PC-3 (cell line): ENCODE measurements around the gene NEBL. TPM values are rescaled to one million over a fixed set of nuclear protein-coding genes. Genes with fewer than 3 reads are reported as not detected.

ENCODE experiments used
- ATAC-seq: fragments of 200-7000 bp; cut with Tn5 transposase; 2 replicates; pipeline ENCODE4 v1.9.1; 2020; ENCODE audit warnings: mild to moderate bottlenecking, moderate library complexity
- BruUV-seq: library from RNA; stranded (reverse); fragments of 400-500 nt; replicated peaks from 2 replicates; lab custom pipeline; 2021; lab: Mats Ljungman, UMichigan
- CTCF ChIA-PET: fragments of 300-600 bp; sonication (Branson Sonifier 250); formaldehyde crosslinking; loops from one replicate; lab custom pipeline; 2022; ENCODE audit warnings: antibody characterized with exemption; lab: Charles Lee
- POLR2A ChIA-PET: fragments of 300-600 bp; sonication (Branson Sonifier 250); formaldehyde crosslinking; loops from one replicate; lab custom pipeline; 2022; ENCODE audit warnings: antibody characterized with exemption; ENCODE audit not compliant: unreplicated experiment; lab: Charles Lee
- DNase-seq: peaks from one replicate; pipeline ENCODE4 v3.0.0-alpha.2; 2015
- H2AFZ ChIP-seq: fragments of 300-600 bp; sonication (generic); 2 replicates; pipeline ENCODE4 v1.6.0; 2016; ENCODE audit warnings: antibody characterized with exemption, low read length
- H3F3A ChIP-seq: fragments of 300-600 bp; sonication (generic); one replicate; pipeline ENCODE4 v1.6.0; 2017; ENCODE audit warnings: antibody characterized with exemption, low read length, control low read depth, mild to moderate bottlenecking; ENCODE audit not compliant: unreplicated experiment
- H3K27ac ChIP-seq: fragments of 300-600 bp; sonication (generic); 2 replicates; pipeline ENCODE4 v1.5.1; 2016; ENCODE audit warnings: mild to moderate bottlenecking, low read length
- H3K27me3 ChIP-seq: fragments of 300-600 bp; sonication (generic); 2 replicates; pipeline ENCODE4 v1.6.1; 2016; ENCODE audit warnings: low read length, mixed read lengths
- H3K36me3 ChIP-seq: fragments of 300-600 bp; sonication (generic); 2 replicates; pipeline ENCODE4 v1.6.1; 2016; ENCODE audit warnings: low read depth, mixed run types, low read length, mixed read lengths
- H3K4me1 ChIP-seq: fragments of 300-600 bp; sonication (generic); 2 replicates; pipeline ENCODE4 v1.5.1; 2016; ENCODE audit warnings: low read length; ENCODE audit not compliant: insufficient read depth
- H3K4me2 ChIP-seq: fragments of 300-600 bp; sonication (generic); 2 replicates; pipeline ENCODE4 v1.6.0; 2016; ENCODE audit warnings: low read length
- H3K4me3 ChIP-seq: fragments of 300-600 bp; sonication (generic); 2 replicates; pipeline ENCODE4 v1.5.1; 2016; ENCODE audit warnings: mild to moderate bottlenecking, low read length, mixed read lengths
- H3K79me2 ChIP-seq: fragments of 300-600 bp; sonication (generic); 2 replicates; pipeline ENCODE4 v1.6.1; 2017; ENCODE audit warnings: low read length, mixed read lengths
- H3K9ac ChIP-seq: fragments of 300-600 bp; sonication (generic); 2 replicates; pipeline ENCODE4 v1.6.0; 2016; ENCODE audit warnings: mild to moderate bottlenecking, low read length
- H3K9me2 ChIP-seq: fragments of 300-600 bp; sonication (generic); replicated peaks from 2 replicates; pipeline ENCODE4 v1.6.1; 2016; ENCODE audit warnings: mixed run types, low read length, mixed read lengths
- H3K9me3 ChIP-seq: fragments of 300-600 bp; sonication (generic); 2 replicates; pipeline ENCODE4 v1.6.1; 2016; ENCODE audit warnings: low read length, mixed read lengths
- H4K20me1 ChIP-seq: fragments of 300-600 bp; sonication (generic); 2 replicates; pipeline ENCODE4 v1.6.1; 2016; ENCODE audit warnings: low read length, mixed read lengths
- CTCF ChIP-seq: fragments of 300-600 bp; sonication (generic); conservative IDR thresholded peaks from 2 replicates; pipeline ENCODE4 v1.5.1; 2017; ENCODE audit warnings: antibody characterized with exemption, low read depth, mild to moderate bottlenecking, low read length
- EZH2 ChIP-seq: fragments of 300-600 bp; sonication (generic); IDR thresholded peaks from one replicate; pipeline ENCODE4 v1.6.1; 2017; ENCODE audit warnings: antibody characterized with exemption, mild to moderate bottlenecking, low read length; ENCODE audit not compliant: unreplicated experiment
- EZH2phosphoT487 ChIP-seq: fragments of 300-600 bp; sonication (generic); IDR thresholded peaks from 2 replicates; pipeline ENCODE4 v1.6.1; 2018; ENCODE audit warnings: mild to moderate bottlenecking, antibody characterized with exemption, low read length, borderline replicate concordance
- intact Hi-C: fragments of 100-400 bp; cut with micrococcal nuclease; formaldehyde crosslinking; loops from 2 replicates; pipeline ENCODE4 v1.9.0; 2023
- total RNA-seq: library from RNA; depleted of rRNA; stranded (reverse); fragments of >200 nt; gene quantifications from 2 replicates; pipeline ENCODE4 v1.2.3, GENCODE V29; 2014

The NEBL gene
- total RNA-seq, 1 experiment from 2014 or later = 14.7 TPM

DNA sequence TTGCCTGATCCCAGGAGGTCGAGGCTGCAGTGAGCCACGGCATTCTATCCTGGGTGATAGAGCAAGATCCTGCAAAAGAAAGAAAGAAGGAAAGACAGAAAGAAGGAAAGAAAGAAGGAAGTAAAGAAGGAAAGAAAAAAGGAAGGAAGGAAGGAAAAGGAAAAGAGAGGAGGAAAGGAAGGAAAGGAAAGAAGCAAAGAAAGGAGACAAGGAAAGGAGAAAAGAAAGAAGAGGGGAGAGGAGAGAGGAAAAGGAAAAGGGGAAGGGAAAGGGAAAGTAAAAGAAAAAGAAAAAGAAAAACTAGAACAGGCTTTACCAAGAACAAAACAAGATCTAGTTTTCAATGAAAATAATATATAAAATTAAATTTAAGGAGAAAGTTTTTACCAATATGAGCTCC lies 15.0 kb downstream of the NEBL start:
- Histone ChIP-seq H2AFZ (no peak overlapping the region), H3K27me3 (no peaks in the 10 kb centered on the region), H3F3A (no peaks in the 10 kb centered on the region), H3K4me1 (peaks cover 41% of the 10 kb centered on the region), H3K9ac (no peak overlapping the region), H3K79me2 (no peaks in the 10 kb centered on the region), H3K4me2 (no peak overlapping the region), H3K27ac (no peak overlapping the region), H4K20me1 (no peaks in the 10 kb centered on the region), H3K9me3 (no peaks in the 10 kb centered on the region), H3K4me3 (no peak overlapping the region), H3K36me3 (no peaks in the 10 kb centered on the region; the same call in 1 of the 2 replicates), H3K9me2 (no peaks in the 10 kb centered on the region)
- no peak for ATAC-seq
- no TSS peak for BruUV-seq
- DNase-seq = no peak
- TF ChIP-seq EZH2phosphoT487 = no peak
- no peak for TF ChIP-seq EZH2
- intact Hi-C loops = no loop called here
- POLR2A ChIA-PET = no interaction called here
- CTCF ChIA-PET = no interaction called here

GRCh38 chr10:20879136-20879535 lies 18.0 kb downstream of the NEBL start:
- Histone ChIP-seq H3F3A (no peaks in the 10 kb centered on the region), H3K9ac (peak overlapping the region; percentile 93), H2AFZ (peak overlapping the region; percentile 47; the same call in 1 of the 2 replicates), H3K36me3 (no peaks in the 10 kb centered on the region; the same call in 1 of the 2 replicates), H3K79me2 (no peaks in the 10 kb centered on the region), H4K20me1 (no peaks in the 10 kb centered on the region), H3K9me2 (no peaks in the 10 kb centered on the region), H3K4me3 (peak overlapping the region; percentile 54; the same call in 1 of the 2 replicates), H3K4me2 (peak overlapping the region; percentile 79), H3K27me3 (no peaks in the 10 kb centered on the region), H3K27ac (peak overlapping the region; percentile 99), H3K4me1 (peaks cover 29% of the 10 kb centered on the region), H3K9me3 (no peaks in the 10 kb centered on the region)
- ChIA-PET CTCF (no interaction called here), POLR2A (no interaction called here)
- TF ChIP-seq EZH2phosphoT487 = no peak
- no peak for TF ChIP-seq CTCF
- no peak for TF ChIP-seq EZH2
- ATAC-seq = peak; percentile 69
- BruUV-seq = no TSS peak
- intact Hi-C loops = loop anchor here (2.0 to 10.0 kb wide), 3 partner anchors 16 to 393 kb away; no protein-coding TSS in a partner anchor
- peak; percentile 73 for DNase-seq

DNA sequence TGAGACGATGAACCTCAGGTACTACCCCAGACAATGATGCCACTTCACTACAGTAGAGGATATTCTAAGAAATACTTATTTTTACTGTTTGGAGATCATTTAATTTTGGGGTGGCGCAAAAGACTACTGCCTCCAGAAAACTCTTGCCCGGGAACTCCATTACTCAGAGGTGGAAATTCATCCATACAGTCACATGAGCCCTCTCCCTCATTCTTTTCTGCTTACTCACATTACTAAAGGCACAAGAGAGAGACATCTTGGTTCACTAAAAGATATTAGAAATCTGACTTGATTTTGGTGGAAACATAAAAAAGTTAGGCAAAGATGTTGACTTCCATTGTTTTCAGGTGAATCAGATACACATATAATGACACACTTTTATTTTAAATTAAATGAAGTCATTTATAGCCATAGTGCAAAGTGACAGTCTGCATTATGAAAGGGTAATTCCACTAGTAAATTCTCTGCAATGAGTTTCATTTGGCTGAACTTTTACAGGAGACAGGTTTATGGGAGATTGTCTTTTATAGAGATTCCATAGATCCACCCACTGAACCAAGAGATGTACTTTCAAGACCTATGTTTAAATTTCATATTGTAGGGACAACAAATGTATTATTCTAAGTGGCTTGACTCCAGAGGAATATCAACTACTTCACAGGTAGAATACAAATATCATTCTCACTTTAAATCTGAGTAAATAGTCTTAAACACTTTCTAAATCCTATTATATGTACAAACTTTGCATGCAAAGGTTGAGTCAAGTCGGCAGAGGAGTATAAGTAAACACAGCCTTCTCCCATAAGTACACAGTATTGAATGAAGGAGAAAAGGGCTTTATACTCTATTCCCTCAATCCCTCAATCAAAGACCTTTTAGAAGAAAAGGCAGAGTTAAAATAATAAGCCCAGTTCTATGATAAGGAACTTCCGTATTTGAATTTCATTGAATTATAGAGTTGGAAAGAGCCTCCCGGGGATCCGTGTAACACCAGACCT lies 18.8 kb downstream of the NEBL start:
- POLR2A ChIA-PET = no interaction called here
- BruUV-seq = TSS peak; percentile 80
- intact Hi-C loops = loop anchor here (1.0 to 10.0 kb wide), 5 partner anchors 15 to 394 kb away; no protein-coding TSS in a partner anchor
- H3K9ac ChIP-seq = peak overlapping the region; percentile 93
- peak overlapping the region; percentile 47; the same call in 1 of the 2 replicates for H2AFZ ChIP-seq
- peak; percentile 59 for DNase-seq
- H3K79me2 ChIP-seq = no peaks in the 10 kb centered on the region
- no peaks in the 10 kb centered on the region for H3K9me2 ChIP-seq
- TF ChIP-seq CTCF (no peak), EZH2 (no peak), EZH2phosphoT487 (no peak)
- CTCF ChIA-PET = no interaction called here
- no peaks in the 10 kb centered on the region for H3F3A ChIP-seq
- no peaks in the 10 kb centered on the region for H3K9me3 ChIP-seq
- H3K27me3 ChIP-seq = no peaks in the 10 kb centered on the region
- H3K4me2 ChIP-seq = peak overlapping the region; percentile 79
- peak overlapping the region; percentile 54; the same call in 1 of the 2 replicates for H3K4me3 ChIP-seq
- no peaks in the 10 kb centered on the region; the same call in 1 of the 2 replicates for H3K36me3 ChIP-seq
- no peaks in the 10 kb centered on the region for H4K20me1 ChIP-seq
- H3K27ac ChIP-seq = peak overlapping the region; percentile 99
- ATAC-seq = peak; percentile 87
- peaks cover 29% of the 10 kb centered on the region for H3K4me1 ChIP-seq
